Common myeloid progenitor, CD34-positive (primary cell): Measurements from ENCODE around the gene DYNLL2.

Experiments
- CTCF ChIA-PET: fragments of 350-600 bp; sonication (Branson Sonifier 250); formaldehyde crosslinking; loops from one replicate; lab custom pipeline; 2021; ENCODE audit warnings: antibody characterized with exemption; lab: Charles Lee
- POLR2A ChIA-PET: fragments of 350-600 bp; sonication (Branson Sonifier 250); formaldehyde crosslinking; loops from one replicate; lab custom pipeline; 2021; ENCODE audit warnings: antibody characterized with exemption; lab: Charles Lee
- DNase-seq, 3 donors: peaks; one replicate each; pipeline versions ENCODE4 v3.0.0 to v3.0.0-alpha.2; 2013
- H3K27ac ChIP-seq, 2 experiments: 1 replicate in 1 of 2; 2 replicates in 1 of 2; pipeline ENCODE4 v1.7.0; 2013; ENCODE audit warnings: inconsistent platforms in 2 of 2, low read length in 2 of 2, mild to moderate bottlenecking in 2 of 2, low read depth in 1 of 2, moderate library complexity in 1 of 2; ENCODE audit not compliant: severe bottlenecking in 2 of 2, insufficient read depth in 1 of 2, poor library complexity in 1 of 2
- H3K27me3 ChIP-seq, 5 experiments: replicated peaks in 2 of 5; 1 replicate in 3 of 5; 2 replicates in 2 of 5; pipeline versions ENCODE4 v1.6.1 to v1.7.0; 2013; ENCODE audit warnings: low read length in 4 of 5, mild to moderate bottlenecking in 2 of 5, moderate library complexity in 2 of 5, inconsistent platforms in 1 of 5; ENCODE audit not compliant: insufficient read depth in 5 of 5, control insufficient read depth in 4 of 5
- H3K36me3 ChIP-seq, 4 experiments: 1 replicate in 2 of 4; 2 replicates in 2 of 4; pipeline versions ENCODE4 v1.6.1 to v1.7.0; 2013; ENCODE audit warnings: low read length in 3 of 4, control low read depth in 1 of 4, mild to moderate bottlenecking in 1 of 4; ENCODE audit not compliant: control insufficient read depth in 4 of 4, insufficient read depth in 4 of 4
- H3K4me1 ChIP-seq, 4 experiments: 1 replicate in 3 of 4; 2 replicates in 1 of 4; pipeline versions ENCODE4 v1.6.1 to v1.7.1; 2013; ENCODE audit warnings: low read length in 3 of 4, mild to moderate bottlenecking in 3 of 4, control low read depth in 1 of 4, inconsistent platforms in 1 of 4, moderate library complexity in 1 of 4; ENCODE audit not compliant: control insufficient read depth in 4 of 4, insufficient read depth in 4 of 4; ENCODE audit errors: control extremely low read depth in 1 of 4
- H3K4me3 ChIP-seq, 7 experiments: 1 replicate in 4 of 7; 2 replicates in 3 of 7; pipeline versions ENCODE4 v1.5.1 to v1.7.0; 2013; ENCODE audit warnings: mild to moderate bottlenecking in 7 of 7, low read length in 6 of 7, moderate library complexity in 6 of 7, inconsistent platforms in 2 of 7, low read depth in 2 of 7, control low read depth in 1 of 7; ENCODE audit not compliant: insufficient read depth in 4 of 7, control insufficient read depth in 1 of 7; ENCODE audit errors: extremely low read depth in 1 of 7
- H3K9me3 ChIP-seq, 5 experiments: 1 replicate in 4 of 5; 2 replicates in 1 of 5; pipeline versions ENCODE4 v1.6.1 to v1.7.1; 2013; ENCODE audit warnings: low read length in 4 of 5, mild to moderate bottlenecking in 2 of 5, inconsistent platforms in 1 of 5, low read depth in 1 of 5, moderate library complexity in 1 of 5; ENCODE audit not compliant: control insufficient read depth in 4 of 5, insufficient read depth in 2 of 5; ENCODE audit errors: control extremely low read depth in 1 of 5
- WGBS: methylation state at CpG from one replicate; pipeline ENCODE4 v1.1.5; 2013; ENCODE audit not compliant: insufficient coverage; 5-methylcytosine and 5-hydroxymethylcytosine counted together

DYNLL2 gene

DNA sequence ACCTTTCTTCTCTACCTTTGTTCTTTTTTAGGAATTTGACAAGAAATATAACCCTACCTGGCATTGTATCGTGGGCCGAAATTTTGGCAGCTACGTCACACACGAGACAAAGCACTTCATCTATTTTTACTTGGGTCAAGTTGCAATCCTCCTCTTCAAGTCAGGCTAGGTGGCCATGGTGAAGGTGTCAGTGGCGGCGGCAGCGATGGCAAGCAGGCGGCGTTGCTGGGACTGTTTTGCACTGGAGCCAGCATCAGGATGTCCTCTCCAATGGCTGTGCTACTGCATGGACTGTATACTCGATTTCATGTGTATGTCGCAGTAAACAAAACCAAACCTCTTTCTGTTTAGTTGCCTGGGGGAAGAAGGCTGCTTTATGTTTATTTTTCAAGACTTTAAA is 5.9 kb downstream of the DYNLL2 start:
- Histone ChIP-seq H3K27ac (no peak overlapping the region), H3K4me1 (peaks cover 4 to 25% (median 13%) of the 10 kb centered on the region in 4 experiments), H3K27me3 (no peaks in the 10 kb centered on the region), H3K36me3 (peaks cover 22 to 89% (median 61%) of the 10 kb centered on the region in 4 experiments), H3K9me3 (no peaks in the 10 kb centered on the region), H3K4me3 (no peak overlapping the region)
- POLR2A ChIA-PET: no interaction called here
- WGBS: 98% methylated on average over 8 of the region's 11 CpGs
- no peak for DNase-seq
- CTCF ChIA-PET: no interaction called here

DNA sequence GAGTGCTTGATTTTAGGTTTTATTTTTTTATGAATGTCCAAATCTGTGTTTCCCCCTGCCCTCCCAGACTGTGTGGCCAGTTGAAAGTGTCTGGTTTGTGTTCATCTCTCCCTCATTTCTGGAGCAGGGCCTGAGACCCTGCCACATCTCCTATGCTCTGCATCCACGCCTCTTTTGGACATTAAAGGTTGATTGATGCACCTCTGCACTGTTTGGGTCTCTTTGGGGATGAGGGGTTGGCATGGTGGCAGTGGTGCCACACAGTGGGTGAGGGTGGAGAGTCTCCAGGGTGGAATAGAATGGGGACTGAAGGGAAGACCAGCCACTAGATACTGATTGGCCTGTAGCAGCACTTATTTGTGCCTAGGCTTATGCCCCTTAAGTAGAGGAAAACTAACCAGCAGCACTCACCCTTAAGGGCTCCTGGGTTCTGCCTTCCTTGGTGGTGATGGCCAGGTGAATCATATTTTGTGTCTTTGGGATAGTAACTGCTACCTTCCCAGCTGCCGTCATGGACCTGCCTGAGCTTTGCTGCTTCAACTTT is 7.9 kb downstream of the DYNLL2 start:
- no peaks in the 10 kb centered on the region for H3K9me3 ChIP-seq
- no peak overlapping the region for H3K27ac ChIP-seq
- H3K36me3 ChIP-seq: peaks cover 21 to 82% (median 55%) of the 10 kb centered on the region in 4 experiments
- no peaks in the 10 kb centered on the region for H3K27me3 ChIP-seq
- no peak for DNase-seq
- 71% methylated on average over 1 of the region's 2 CpGs for WGBS
- ChIA-PET POLR2A (no interaction called here), CTCF (interaction anchor here (0.8 to 1.6 kb wide), 2 partner anchors 10 to 19 kb away, joined by 3 to 4 read pairs; no protein-coding TSS in a partner anchor)
- H3K4me3 ChIP-seq: no peak overlapping the region
- H3K4me1 ChIP-seq: peaks cover 0 to 5% (median 1%) of the 10 kb centered on the region in 4 experiments

DNA sequence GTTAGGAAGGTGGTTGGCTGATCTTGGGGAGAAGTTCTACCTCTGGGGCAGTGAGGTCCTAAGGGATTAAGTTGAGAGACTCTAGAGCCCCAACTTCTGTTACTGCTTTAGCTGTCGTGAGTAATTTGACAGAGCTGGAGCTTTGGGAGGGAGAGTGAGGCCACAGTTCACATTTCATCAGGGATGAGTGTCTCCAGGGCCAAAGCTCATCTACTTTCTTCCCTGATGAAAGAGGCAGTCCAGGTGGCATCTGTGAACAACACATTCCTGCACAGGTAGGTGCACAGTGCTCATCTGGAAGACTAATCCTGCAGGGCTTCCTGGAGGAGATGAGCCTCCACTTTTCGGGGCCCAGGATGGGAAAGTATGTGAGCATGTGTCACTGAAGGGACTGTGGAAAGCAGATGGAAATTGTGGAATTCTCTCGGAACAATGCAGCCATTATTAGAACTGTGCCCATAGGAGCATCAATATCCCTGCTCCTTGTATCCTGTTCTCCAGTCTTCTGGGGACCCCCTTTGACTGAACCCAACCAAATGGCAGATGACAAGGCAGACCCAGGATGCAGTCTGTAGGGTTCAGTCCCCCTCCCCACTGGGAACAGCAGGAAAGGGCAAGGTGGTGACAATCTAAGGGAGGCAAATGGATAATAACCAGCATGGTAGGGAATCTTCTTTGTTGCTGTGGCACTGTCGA is 9.0 kb downstream of the DYNLL2 start:
- no peak overlapping the region for H3K4me3 ChIP-seq
- H3K27me3 ChIP-seq: no peaks in the 10 kb centered on the region
- H3K27ac ChIP-seq: no peak overlapping the region
- H3K4me1 ChIP-seq: peaks cover 0 to 3% (median 0%) of the 10 kb centered on the region in 4 experiments
- DNase-seq: no peak
- POLR2A ChIA-PET: interaction anchor here (0.6 kb wide), 1 partner anchor 72 kb away, joined by 3 read pairs; no protein-coding TSS in a partner anchor
- peaks cover 18 to 70% (median 49%) of the 10 kb centered on the region in 4 experiments for H3K36me3 ChIP-seq
- CTCF ChIA-PET: interaction anchor here (0.8 to 1.5 kb wide), 2 partner anchors 11 to 93 kb away, joined by 3 to 5 read pairs; no protein-coding TSS in a partner anchor
- 100% methylated on average over 1 of the region's 4 CpGs for WGBS
- H3K9me3 ChIP-seq: no peaks in the 10 kb centered on the region

DNA sequence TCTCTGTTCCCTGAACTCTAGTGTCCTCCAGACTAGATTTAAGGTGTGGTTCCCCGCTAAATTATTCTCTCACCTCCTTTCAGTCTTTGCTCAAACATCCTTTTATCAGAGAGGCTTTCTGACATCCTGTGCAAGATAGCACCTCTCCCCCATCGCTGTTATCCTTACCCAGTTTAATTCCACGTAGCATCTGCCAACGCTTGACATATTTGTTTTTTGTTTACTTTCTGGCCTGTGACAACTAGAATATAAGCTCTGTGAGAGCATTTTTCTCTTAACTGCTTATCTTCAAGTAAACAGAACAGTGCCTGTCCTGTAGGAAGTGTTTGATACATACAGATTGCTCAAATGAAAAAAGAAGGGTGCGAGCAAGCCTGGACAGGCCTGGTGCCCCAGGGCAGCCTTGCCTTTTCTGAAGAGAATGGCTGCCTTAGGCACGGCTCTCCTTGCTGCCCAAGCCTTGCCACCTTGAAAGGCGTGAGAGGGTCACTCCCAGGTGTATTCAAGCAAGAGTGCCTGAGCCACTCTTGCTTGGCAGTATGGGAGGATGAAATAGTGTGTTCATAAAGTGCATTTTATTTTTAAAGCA is 9.7 kb downstream of the DYNLL2 start:
- H3K27ac ChIP-seq: no peak overlapping the region
- ChIA-PET POLR2A (interaction anchor here (0.6 kb wide), 1 partner anchor 71 kb away, joined by 3 read pairs; no protein-coding TSS in a partner anchor), CTCF (interaction anchor here (1.5 kb wide), 1 partner anchor 93 kb away, joined by 5 read pairs; no protein-coding TSS in a partner anchor)
- H3K36me3 ChIP-seq: peaks cover 18 to 65% (median 45%) of the 10 kb centered on the region in 4 experiments
- H3K4me3 ChIP-seq: no peak overlapping the region
- H3K4me1 ChIP-seq: peaks cover 0 to 3% (median 0%) of the 10 kb centered on the region in 4 experiments
- 76% methylated on average over 5 of the region's 7 CpGs for WGBS
- no peak for DNase-seq
- no peaks in the 10 kb centered on the region for H3K9me3 ChIP-seq
- H3K27me3 ChIP-seq: no peaks in the 10 kb centered on the region

DNA sequence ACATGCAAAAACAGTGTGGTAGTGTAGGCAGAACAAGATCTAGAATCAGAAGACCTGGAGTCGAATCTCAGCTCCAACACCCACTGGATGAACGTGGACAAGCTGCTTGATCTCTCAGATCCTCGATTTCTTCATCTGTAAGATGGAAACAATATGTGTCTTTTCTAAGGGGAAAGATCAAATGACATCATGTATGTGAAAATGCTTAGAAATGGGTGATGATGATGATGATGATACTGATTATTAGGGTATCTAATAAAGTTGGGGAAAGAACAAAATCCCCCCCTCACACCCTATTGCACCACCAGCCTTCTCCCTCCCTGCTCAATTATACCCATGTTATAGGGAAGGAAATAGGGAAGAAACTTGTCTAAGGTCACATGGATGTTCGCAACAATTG is 10.9 kb downstream of the DYNLL2 start:
- CTCF ChIA-PET: no interaction called here
- no peaks in the 10 kb centered on the region for H3K27me3 ChIP-seq
- H3K4me3 ChIP-seq: no peak overlapping the region
- 91% methylated on average over 4 of the region's 4 CpGs for WGBS
- peaks cover 14 to 52% (median 35%) of the 10 kb centered on the region in 4 experiments for H3K36me3 ChIP-seq
- DNase-seq: no peak
- H3K27ac ChIP-seq: no peak overlapping the region
- POLR2A ChIA-PET: no interaction called here
- H3K4me1 ChIP-seq: peaks cover 0 to under 1% (median 0%) of the 10 kb centered on the region in 4 experiments
- H3K9me3 ChIP-seq: no peaks in the 10 kb centered on the region

DNA sequence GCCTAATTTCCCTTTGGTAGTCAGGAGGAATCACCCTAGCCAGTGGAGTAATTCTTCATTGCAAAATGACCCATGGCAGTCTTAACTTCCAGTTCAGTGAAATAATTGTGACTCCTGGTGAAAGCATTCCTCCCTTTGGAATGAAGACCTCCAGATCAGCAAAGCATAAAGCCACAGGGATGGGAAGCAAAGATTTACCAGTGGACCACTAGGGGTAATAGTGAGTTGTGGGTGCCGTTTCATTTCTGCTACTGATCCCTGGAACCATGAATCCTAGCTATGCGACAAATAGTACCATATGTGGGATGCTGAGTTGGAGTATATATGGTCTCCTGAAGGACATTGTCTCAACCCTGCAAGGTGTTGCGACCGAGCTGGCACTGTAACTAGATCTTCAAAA is 13.7 kb downstream of the DYNLL2 start:
- no peaks in the 10 kb centered on the region for H3K27me3 ChIP-seq
- WGBS: 100% methylated on average over 2 of the region's 4 CpGs
- no peaks in the 10 kb centered on the region for H3K9me3 ChIP-seq
- POLR2A ChIA-PET: interaction anchor here (0.6 kb wide), 1 partner anchor 511 kb away, joined by 4 read pairs; no protein-coding TSS in a partner anchor
- DNase-seq: no peak
- CTCF ChIA-PET: interaction anchor here (1.0 to 1.8 kb wide), 5 partner anchors 14 to 76 kb away, joined by 3 to 4 read pairs (median 3); no protein-coding TSS in a partner anchor
- H3K36me3 ChIP-seq: peaks cover 2 to 26% (median 12%) of the 10 kb centered on the region in 4 experiments
- no peak overlapping the region for H3K27ac ChIP-seq
- H3K4me3 ChIP-seq: no peak overlapping the region
- no peaks in the 10 kb centered on the region for H3K4me1 ChIP-seq
